LNCaP clone FGC (cell line): ENCODE results near the gene NOL8.

Experiments
- DNase-seq: peaks from one replicate; pipeline ENCODE4 v3.0.0-alpha.2; 2011; ENCODE audit warnings: low read depth
- H3K4me3 ChIP-seq: 2 replicates; pipeline ENCODE4 v1.5.1; 2011; ENCODE audit warnings: mild to moderate bottlenecking, low read depth, low read length, control low read depth
- TF ChIP-seq, protein P1 (sequence below): IDR thresholded peaks from 2 replicates; pipeline ENCODE4 v1.5.1; 2012; ENCODE audit warnings: mild to moderate bottlenecking; ENCODE audit not compliant: control insufficient read depth, insufficient read depth; ENCODE audit errors: extremely low read depth

The NOL8 gene

DNA sequence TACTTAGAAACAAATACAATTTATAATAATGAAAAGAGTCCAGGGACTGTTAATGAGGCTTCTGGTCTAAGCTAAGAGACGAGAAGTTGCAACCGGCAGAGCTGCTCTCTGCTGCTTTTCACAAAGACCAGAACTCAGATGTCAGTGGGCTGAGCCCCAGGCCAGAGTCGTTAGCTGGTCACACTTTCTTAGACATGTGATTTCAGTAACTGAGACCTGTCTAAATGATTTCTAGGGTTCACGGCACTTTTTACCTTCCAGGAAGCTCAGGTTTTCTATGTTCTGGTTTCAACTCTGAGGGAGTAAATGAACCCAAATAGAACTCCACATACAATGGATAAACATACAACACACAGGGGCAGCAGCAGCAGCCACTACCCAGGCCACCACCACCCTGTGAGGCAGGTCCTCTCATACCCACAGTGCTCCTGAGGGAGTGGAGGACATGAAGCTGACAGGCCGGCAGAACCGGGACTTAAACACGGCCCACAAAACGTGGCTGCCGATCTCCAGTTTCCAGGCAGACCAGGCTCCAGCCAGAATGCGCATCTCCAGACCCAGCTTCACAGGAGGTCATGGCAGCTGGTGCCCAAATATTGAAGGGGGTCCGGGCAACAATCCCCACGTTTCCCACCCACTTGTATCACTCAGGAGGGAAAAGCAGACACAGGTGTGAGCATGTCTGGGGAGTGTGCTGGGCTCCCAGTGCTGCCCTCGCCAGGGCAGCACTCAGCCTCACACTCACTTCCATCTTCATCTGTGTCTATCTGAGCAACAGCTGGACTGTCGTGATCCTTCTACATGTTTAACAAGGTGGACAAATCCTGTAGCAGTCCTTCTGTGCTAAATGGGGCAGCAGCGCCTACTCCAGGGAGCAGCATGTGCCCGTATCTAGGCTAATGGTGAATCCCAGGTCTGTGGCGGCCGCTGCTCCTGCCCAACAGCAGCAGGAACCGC lies 70.5 kb downstream of the NOL8 start:
- TF ChIP-seq, protein P1, sequence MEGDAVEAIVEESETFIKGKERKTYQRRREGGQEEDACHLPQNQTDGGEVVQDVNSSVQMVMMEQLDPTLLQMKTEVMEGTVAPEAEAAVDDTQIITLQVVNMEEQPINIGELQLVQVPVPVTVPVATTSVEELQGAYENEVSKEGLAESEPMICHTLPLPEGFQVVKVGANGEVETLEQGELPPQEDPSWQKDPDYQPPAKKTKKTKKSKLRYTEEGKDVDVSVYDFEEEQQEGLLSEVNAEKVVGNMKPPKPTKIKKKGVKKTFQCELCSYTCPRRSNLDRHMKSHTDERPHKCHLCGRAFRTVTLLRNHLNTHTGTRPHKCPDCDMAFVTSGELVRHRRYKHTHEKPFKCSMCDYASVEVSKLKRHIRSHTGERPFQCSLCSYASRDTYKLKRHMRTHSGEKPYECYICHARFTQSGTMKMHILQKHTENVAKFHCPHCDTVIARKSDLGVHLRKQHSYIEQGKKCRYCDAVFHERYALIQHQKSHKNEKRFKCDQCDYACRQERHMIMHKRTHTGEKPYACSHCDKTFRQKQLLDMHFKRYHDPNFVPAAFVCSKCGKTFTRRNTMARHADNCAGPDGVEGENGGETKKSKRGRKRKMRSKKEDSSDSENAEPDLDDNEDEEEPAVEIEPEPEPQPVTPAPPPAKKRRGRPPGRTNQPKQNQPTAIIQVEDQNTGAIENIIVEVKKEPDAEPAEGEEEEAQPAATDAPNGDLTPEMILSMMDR = no peak
- no peak overlapping the region for H3K4me3 ChIP-seq
- DNase-seq = no peak

DNA sequence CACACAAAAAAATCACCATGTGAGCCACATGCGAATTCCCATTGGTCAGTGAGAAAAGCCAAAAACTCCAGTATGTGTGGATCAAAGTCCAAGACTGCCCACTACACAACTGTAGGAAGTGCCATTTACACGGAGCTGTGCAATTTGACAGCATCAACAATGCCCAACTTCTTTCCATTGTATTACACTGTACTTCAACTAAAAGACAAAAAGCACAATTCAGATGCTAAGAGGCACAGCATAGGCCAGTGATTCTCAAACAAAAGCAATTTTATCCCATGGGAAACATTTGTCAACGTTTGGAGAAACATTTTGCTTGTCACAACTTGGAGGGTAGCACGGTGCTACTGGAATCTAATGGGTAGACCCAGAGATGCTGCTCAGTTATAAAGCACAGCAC lies 71.5 kb downstream of the NOL8 start:
- no peak for DNase-seq
- TF ChIP-seq, protein P1 = no peak
- no peak overlapping the region for H3K4me3 ChIP-seq

DNA sequence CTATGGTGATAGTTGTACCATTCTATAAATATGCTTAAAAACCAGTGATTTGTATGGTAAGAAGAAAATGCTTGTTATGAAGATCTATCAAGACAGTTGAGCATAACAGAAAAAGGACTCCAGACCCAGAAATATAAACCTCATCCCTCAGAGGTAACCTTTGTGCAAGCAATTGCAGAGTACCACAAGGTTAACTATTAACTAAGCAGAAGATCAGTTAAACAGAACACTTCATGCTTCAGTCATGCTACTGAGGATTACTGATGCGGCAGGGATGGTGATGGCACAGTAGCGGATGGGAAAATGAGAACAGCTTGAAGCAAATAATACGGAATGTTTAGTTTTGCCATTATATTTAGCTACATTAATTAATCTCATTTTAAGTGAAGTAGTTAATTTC lies 77.2 kb downstream of the NOL8 start:
- TF ChIP-seq, protein P1 = no peak
- H3K4me3 ChIP-seq = no peak overlapping the region
- DNase-seq = no peak
